Left renal cortex interstitium (tissue), 4 donors: ENCODE data around the gene CAPN15. TPM values are rescaled to one million over a fixed set of nuclear protein-coding genes. Genes with fewer than 3 reads are reported as not detected.

ENCODE experiments used
- DNase-seq, 4 donors: peaks; one replicate each; pipeline ENCODE4 v3.0.0-alpha.2; 2013; ENCODE audit warnings: low read depth in 4 of 4, low spot score in 2 of 4, missing footprints in 1 of 4
- polyA plus RNA-seq, 4 donors: library from polyadenylated mRNA; unstranded; fragments of 120-200 nt; gene quantifications; one replicate each; pipeline ENCODE4 v1.2.1, GENCODE V29; 2013; ENCODE audit not compliant: insufficient read length in 4 of 4

The CAPN15 gene
- polyA plus RNA-seq, 4 donors, result 20.0 to 40.2 (median 32.6) TPM

DNA sequence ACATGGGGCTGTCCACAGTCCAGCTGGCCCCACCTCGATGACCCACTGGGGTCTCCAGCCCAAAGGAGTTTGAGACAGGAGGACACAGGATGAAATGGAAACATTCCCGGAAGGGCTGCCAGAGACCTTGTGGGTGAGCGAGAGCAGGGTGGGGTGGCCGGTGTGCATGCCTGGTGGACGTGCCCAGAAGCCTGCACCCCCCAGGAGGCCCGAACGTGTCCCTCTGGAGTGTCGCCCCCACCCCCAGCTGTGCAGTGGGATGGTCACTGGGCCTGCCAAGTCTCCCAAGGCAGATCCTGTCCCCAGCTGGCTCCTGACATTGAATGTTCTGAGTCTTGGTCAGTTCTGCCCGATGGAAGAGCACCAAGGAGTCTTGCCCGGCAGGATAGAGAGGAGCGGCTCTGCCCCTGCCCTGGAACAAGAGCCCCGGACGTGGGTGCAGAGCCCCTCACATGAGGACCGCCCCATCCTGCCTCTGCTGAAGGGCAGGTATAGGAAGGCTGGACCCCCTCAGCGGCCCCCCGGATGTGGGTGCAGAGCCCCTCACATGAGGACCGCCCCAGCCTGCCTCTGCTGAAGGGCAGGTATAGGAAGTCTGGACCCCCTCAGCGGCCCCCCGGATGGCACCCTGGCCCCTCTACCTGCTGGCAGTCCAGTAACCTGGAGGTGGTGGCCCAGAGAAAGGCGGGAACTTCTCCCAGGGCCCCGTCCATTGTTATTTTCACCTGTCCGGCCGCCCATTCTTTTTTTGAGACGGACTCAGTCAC lies 3.1 kb upstream of the CAPN15 start:
- DNase-seq, result no peak

DNA sequence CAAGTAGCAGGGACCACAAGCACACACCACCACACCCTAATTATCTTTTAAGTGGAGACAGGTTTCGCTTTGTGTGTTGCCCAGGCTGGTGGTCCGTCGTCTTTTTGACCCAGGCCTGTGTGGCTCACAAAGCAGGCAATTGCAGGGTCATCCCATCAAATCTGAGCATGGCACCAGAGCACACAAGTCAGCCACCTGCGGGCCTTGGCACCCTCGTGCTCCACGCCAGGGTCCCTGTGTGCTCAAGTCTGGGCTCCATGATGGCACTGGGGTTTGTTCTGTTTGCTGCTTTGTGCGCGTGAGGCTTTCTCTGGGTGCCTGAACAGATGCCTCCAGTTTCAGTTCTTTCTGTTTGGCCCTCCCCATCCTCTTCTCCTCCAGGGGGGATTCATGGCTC lies 2.4 kb upstream of the CAPN15 start:
- no peak for DNase-seq

DNA sequence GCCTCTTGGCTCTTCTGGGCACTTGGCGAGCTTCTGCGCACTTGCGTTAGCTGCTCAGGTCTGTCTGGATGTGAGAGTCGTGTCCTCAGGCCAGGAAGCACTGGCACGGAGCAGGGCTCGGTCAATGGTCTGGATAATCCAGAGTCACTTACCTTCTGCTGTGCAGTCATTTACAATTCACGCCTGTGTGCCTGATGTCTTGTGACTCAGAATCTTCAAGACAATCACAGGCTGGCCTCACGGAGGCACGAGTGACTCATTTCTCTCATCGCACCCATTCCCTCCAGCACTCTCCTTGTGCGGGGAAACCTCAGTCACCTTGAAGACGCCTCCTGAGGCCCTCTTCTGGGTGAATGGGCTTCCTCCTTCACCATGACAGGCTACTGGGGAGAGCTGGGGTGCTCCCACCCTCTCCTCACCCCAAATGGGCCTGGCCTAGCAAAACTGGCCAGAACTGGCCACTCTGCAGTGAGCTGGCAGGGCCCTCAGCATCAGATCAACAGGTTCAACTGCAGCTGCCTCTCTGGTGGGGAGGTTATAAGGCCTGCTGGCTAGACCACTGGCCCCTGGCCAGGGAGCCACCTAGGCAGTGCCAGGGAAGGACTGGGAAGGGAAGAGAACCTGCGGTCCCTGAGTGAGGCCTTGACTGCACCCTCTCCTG lies 1.9 kb upstream of the CAPN15 start:
- DNase-seq, result no peak

DNA sequence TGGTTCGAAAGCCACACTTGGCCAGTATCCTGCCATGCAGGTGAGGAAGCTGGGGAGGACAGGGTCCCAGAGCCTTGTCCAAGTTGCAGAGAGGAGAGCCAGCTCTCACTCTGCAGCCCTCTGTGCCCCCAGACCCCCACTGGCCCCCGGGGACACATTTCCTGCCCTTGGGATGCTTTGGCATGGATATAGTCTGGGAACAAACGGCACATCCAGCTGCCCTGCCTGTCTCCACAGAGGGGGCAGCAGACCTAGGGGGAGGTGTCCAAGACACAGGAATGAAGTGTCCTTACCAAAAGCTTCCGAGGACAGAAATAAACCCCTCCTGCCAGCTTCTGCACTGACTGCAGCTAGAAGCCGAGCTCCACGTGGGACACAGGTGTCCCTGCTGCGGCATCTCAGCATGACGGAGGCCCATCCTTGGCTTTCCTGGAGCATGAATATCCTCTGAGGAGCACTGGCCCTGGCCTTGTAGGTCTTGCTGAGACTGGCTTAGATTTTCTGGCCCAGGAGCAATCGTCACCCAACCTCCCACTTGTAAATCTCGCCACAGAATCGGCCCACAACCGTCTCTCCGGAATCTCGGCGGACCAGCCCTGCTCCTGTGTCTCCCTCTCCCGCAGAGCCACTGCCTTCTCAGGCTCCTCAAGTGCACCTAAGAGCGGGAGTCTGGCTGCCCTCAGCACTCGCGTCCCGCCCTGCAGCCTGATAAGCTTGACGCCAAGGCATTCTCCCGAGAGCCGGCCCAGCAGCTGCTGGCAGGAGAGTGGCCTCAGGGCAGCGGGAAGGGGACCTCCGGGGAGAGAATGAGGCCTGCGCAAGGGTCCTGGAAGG lies 1.1 kb upstream of the CAPN15 start:
- DNase-seq, result no peak

DNA sequence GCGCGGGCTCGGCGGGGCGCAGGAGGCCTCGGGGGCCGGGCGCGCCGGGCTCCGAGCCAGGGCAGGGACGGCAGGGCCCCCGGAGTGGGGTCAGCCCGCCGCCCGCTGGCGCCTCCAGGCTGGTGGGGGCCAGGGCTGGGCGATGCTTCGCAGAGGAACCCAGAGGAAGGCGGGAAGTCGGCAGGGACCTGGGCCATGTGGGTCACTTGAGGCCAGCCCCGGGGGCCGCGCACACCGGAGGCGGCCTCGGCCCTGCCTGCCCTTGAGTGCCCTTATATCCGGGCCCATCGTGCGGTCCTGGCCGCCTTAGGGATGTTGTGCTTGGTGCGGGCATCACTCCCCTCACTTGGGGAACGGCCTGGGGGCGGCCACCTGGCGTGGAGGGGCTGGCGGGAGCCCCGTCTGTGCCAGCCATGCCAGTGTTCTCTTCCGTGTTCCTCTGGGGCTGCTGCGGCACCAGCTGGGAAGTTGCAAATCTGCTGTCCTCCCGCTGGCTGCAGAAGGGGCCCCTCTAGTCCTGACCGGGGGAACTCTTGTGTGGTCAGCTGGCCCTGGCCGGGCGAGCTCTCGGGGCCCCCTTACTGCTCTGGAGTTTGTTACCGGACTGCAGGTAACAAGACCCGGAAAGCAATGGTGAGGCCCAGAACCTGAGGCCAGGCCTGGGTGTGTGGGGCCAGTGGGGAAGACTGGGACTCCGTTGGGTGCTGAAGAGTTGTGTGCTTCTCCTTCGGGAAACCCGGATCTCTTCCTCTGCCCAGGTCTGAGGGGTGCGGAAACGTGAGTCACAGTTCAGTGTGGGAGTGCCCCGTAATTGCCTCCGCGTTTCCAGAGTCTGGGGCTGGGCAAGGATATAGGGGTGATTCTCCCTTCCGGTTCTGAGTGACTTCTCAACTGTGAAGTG lies 849 bp downstream of the CAPN15 start:
- DNase-seq, result no peak

DNA sequence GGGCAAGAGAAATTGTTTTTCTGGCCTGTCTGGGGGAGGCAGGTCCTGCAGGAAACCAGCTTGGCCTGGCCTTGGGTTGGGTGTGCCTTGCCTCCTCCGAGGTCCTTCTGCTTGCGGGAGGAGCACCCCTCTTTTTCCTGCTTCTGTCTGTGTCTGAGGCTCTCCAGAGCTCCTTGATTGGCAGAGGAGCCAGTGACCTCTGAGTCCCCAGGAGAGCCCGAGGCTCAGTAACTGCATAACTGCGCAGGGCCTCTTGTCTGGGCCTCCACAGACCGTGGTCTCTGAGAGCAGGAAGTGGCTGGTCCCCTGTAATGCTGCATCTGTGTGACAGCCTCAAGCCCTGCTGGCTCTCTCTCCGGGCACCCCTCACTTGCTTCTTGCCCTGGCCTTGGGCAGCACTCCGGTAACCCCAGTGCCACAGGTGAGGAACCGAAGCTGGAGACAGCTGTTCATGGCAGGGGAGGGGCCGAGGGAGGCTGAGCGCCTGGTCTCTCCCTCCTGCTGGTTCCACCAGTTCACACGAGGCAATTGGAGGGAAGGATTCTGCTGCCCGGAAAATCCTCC lies 1.6 kb downstream of the CAPN15 start:
- DNase-seq, result no peak

DNA sequence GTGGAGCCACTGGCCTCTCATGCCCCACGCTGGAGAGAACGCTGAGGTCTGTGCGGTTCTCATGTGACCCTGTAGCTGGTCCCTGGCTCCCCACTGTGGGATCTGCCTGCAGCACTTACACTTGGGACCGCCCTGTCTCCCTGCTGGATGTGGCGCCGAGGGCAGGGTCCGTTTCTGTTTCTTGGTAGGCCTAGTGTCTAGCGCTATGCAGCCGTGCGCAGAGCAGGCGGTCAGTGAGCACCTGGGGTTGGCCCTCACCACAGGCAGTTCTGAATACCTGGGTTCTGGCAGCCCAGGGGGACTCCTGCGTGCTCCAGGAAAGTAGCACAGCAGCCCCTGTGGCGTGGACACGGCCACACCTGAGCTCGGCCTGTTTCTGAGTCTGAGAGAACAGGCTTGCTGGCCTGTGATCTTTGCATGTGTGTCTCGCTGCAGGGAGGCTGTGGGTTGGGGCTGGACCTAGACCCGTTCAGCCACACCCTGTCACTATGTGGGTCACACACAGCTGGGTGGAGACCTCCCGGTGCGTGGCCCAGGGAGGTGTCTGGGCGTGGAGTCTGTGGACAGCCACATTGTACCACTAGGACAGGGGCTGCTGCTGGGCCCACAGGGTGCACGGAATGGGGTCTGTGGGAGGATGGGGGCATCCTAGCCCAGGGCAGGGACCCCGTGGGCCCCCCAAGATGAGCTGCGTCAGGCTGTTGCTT lies 2.8 kb downstream of the CAPN15 start:
- DNase-seq, result no peak

DNA sequence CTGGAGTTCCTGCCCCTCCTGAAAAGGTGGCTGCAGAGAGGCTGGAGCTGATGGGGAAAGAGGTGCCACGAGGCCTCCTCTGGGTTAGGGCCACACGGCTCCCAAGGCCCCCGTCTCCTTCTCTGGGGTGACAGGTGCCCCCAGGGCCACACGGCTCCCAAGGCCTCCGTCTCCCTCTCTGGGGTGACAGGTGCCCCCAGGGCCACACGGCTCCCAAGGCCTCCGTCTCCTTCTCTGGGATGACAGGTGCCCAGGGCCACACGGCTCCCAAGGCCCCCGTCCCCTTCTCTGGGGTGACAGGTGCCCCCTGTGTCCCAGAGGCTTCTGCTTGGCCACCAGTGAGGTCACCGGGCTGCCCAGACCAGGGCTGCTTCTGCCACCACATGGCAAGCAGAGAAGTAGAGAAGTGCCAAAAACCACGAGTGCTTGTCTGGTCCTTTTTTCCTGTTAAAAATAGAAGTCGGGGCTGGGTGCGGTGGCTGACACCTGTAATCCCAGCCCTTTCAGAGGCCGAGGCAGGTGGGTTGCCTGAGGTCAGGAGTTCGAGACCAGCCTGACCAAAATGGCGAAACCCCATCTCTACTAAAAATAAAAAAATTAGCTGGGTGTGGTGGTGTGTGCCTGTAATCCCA lies 4.1 kb downstream of the CAPN15 start:
- no peak for DNase-seq

DNA sequence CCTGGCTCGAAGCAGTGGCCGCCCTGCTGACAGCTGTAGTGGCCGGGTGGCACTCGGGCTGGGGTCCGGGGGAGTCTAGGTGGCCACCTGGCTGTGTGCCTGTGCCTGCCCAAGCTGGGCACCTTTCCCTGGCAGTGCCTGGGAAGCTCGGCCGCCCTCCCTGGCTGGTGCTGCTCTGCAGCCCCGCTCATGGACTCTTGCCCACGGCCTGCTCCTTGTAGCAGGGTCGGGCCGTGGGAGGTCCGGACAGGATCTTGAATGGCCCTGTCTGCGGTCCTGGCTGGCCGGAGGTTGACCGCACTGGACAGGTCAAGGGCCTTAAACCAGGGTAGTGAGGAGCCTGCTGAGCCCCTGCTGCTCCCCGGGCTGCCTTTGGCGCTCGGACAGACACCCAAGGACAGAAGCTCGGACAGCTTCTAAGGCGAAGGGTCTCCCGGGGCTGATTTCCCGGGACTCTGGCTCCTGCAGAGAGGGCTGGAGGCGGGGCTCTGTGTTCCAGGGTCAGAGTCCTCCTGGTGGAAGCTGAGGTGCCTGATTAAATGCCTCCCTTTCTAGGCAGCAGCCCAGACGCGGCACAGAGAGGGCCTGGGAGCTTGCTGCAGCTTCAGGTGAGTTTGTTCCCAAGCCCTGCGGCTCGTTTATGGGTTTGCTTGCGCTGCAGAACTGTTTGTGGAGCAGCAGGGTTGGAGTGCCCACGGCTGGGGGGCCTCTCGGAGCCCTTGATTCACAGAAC lies 6.0 kb downstream of the CAPN15 start:
- no peak for DNase-seq

DNA sequence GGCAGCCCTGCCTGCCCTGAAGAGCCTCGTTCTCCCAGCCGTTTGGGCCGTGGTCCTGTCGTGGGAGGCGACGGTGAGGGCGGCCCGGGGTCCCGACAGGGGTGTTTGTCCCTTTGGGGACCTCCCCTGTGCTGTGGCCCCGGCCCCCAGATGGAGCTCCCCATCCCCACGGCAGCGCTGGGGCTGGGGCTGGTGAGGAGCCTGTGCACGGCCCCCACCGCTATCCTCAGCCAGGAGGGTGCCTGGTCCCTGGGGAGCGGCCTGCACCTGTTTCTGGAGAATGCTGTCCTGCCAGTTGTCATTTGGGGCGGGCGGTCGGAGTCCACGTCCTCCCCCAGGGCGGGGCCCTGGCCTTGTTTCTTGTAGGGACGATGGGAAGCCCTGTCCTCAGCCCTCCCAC lies 6.6 kb downstream of the CAPN15 start:
- no peak for DNase-seq

DNA sequence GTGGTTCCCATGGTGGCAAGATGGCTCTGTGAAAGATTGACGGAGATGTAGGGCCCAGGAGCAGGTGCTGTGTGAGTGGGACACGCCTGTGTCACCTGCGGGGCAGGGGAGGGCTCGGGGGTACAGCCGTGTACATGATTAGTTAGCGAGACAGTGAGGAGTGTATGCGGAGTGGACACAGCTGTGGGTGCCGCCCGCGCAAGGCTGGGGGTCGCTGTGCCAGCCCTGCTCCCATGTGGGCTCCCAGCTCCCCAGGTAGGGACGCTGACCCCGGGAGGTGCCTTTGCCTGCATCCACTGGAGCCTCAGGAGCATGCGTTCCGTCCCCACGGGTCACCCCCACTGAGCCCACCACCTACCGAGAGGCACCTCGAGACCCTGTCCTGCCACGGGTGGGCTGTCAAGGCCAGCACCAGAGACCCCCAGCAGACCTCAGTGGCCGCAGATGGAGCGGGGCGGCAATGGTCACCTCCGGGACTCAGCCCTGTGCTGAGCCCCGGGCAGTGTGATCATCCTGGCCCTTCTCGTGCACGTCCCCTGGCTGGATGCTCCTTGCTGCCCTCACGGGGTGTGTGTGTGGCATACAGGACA lies 7.4 kb downstream of the CAPN15 start:
- DNase-seq, result no peak

DNA sequence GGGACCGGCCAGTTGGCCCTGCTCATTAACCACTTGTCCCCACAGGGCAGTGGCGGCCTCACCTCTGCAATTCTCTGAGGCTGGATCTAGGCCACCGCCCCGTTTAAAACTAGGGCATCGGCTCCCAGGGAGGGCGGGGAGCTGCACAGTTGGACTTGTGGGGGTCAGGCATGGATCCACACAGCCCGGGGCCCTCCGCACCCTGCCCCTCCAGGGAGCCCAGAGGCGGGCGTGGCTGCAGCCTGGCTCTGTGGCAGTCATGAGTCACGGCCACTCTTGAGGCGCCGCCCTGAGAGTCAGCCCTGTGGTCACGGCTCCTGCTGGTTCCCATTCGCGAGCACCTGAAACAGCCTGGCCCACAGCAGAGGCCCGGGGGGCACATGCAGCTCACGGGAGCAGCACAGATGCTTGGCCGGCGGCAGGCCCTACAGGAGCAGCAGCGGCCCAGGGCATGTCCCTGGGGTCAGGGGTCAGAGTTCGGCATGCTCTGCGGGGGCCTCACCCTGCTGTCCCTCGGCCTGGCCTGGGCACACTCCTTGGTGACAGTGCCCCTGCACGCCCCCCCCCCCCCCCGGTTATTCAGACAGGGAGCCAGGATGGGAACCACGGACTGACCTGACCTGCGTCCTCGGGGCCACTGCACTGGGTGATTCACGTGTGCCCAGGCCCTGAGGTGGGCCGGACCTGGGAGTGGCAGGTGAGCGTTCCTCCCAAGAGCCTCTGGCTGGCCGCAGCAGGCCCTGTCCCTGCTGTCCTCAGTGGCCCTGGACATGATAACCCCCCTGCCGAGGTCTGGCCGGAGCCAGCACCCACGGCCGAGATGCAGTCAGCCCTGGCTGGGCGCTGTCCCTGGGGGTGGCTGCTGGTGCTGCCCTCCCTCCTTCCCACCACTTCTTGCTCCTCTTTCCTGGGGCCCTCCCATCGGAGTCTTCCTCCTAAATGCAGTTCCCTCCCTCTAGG lies 8.2 kb downstream of the CAPN15 start:
- DNase-seq, result no peak

DNA sequence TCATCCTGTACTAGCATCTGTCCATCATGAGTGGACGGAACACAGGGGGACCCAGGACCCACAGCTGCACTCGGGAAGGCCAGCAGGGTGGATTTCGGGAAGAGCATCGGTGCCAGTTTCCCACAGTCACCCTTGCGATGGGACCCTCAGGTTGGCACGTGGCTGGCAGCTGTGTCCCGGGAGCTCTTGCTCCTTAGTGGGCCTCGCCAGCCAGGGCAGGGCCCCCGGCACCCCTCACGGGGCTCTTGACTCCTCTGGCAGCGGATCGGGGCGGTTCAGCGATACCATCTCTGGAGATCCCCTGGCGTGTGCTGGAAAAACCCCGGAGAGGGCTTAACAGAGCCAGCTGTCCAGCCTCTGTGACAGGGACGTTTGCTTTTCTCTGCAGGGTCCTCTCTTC lies 9.2 kb downstream of the CAPN15 start:
- no peak for DNase-seq

DNA sequence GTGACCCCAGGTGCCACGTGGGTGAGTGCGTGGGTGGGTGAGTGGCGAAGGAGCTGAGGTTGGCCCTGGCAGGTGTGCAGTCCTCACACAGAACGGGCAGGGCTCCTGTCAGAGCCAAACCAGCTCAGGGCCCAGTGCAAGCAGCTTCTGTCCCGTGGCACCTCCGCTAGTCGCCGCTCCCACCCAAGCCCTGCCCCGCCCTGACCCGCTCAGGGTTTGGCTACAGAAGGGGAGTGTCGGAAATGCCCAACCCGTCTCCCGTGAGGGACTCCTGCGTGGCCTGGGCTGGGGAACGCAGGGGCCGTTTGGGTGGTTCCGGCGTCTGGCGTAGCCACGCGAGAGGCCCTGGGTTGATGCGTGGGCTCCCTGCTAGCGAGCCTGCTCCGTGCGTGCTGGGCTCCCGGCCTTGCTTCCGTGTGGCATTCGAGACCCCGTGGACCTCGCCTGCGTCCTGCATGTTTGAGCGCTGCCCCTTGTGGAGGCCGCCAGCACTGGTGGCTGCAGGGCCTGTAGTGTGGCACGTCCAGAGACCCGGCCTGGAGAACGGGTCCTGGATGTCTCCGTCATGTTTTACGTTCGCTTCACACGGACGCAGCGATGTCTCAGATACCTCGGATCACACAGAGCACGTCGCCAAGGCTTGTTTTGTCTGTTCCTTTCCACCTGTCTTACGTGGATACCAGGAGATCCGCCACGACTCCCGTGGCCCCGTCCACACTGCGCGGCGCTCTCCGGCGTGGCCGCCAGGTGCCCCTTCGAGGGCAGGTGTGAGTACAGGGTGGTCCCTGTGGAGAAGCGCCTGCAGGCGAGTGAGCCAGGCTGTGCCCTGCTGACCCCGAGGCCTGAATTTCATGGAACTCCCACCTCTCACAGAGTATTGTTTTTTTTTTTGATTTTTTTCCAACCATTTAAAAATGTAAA lies 10.2 kb downstream of the CAPN15 start:
- DNase-seq, result no peak

DNA sequence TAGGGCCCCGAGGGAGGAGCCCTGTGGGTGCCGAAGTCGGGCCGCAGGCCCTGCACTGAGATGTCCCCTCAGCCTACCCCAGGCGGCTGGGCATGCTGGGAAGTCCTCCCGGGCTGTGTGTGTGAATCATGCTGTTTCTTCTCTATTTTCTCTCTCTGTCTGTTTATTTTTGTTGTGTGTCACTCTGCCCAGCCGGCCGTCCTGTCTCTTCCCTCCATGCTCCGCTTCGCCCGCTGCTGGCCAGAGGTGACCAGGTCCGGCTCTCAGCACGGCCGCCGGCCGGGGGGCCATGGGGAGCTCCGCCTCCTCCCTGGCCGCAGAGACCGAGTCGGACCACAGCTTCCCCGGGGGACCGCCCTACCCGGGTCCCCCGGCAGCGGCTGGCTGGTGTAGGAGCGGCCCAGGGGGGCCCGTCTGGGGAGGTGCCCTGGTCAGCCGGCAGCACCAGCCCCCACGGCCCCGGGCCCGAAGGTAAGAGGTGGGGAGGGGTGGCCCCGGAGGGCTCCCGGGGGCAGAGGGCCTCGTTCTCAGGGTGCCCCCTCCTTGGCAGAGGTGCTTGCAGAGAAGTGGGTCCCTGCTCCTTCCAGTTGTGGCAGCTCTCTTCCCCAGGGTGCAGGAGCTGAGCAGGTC lies 12.5 kb downstream of the CAPN15 start:
- no peak for DNase-seq
